RWPE2 (cell line): ENCODE measurements around the gene PIK3R5.

Experiments
- ATAC-seq: fragments of 200-7000 bp; cut with Tn5 transposase; 3 replicates; pipeline ENCODE4 v1.9.1; 2021; ENCODE audit warnings: low read depth
- DNase-seq: peaks from one replicate; pipeline ENCODE4 v3.0.0-alpha.2; 2020; ENCODE audit warnings: low spot score
- H3K27ac ChIP-seq: fragments of 450-650 bp; 2 replicates; pipeline ENCODE4 v1.5.1; 2017; ENCODE audit warnings: mild to moderate bottlenecking; ENCODE audit not compliant: poor library complexity, severe bottlenecking
- H3K27me3 ChIP-seq: fragments of 250-450 bp; sonication (Bioruptor Pico); 2 replicates; pipeline ENCODE4 v1.5.1; 2021; ENCODE audit warnings: mild to moderate bottlenecking, moderate library complexity; ENCODE audit not compliant: insufficient read depth, poor library complexity, severe bottlenecking
- H3K36me3 ChIP-seq: fragments of 250-450 bp; sonication (Bioruptor Pico); 2 replicates; pipeline ENCODE4 v1.5.1; 2020; ENCODE audit warnings: low read depth, mild to moderate bottlenecking, moderate library complexity
- H3K4me1 ChIP-seq: fragments of 250-450 bp; sonication (Bioruptor Pico); 2 replicates; pipeline ENCODE4 v1.5.1; 2021; ENCODE audit warnings: mild to moderate bottlenecking, moderate library complexity; ENCODE audit not compliant: insufficient read depth, poor library complexity, severe bottlenecking
- H3K4me3 ChIP-seq: fragments of 250-450 bp; sonication (Bioruptor Pico); 2 replicates; pipeline ENCODE4 v1.5.1; 2021; ENCODE audit warnings: mild to moderate bottlenecking, moderate library complexity; ENCODE audit not compliant: severe bottlenecking
- H3K9me3 ChIP-seq: fragments of 250-450 bp; sonication (Bioruptor Pico); 2 replicates; pipeline ENCODE4 v1.5.1; 2021; ENCODE audit warnings: mild to moderate bottlenecking, moderate library complexity; ENCODE audit not compliant: severe bottlenecking
- TF ChIP-seq, protein P1 (sequence below): fragments of 450-650 bp; IDR thresholded peaks from one replicate; pipeline ENCODE4 v1.5.1; 2017; ENCODE audit warnings: mild to moderate bottlenecking, moderate library complexity; ENCODE audit not compliant: poor library complexity, severe bottlenecking

Gene PIK3R5

DNA sequence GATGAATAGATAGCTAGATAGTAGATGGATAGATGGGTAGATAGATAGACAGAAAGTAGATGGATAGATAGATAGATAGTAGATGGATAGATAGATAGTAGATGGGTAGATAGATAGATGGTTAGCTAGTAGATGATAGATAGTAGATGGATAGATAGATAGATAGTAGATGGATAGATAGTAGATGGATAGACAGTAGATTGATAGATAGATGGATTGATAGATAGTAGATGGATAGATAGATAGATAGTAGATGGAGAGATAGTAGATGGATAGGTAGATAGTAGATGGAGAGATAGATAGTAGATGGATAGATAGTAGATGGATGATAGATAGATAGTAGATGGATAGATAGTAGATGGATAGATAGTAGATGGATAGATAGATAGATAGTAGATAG lies 40.4 kb downstream of the PIK3R5 start:
- Histone ChIP-seq H3K9me3 (peaks cover 15% of the 10 kb centered on the region), H3K27ac (no peak overlapping the region), H3K4me1 (peaks cover 12% of the 10 kb centered on the region), H3K4me3 (no peak overlapping the region), H3K27me3 (no peaks in the 10 kb centered on the region), H3K36me3 (no peaks in the 10 kb centered on the region)
- DNase-seq (no peak), ATAC-seq (no peak)
- TF ChIP-seq, protein P1, sequence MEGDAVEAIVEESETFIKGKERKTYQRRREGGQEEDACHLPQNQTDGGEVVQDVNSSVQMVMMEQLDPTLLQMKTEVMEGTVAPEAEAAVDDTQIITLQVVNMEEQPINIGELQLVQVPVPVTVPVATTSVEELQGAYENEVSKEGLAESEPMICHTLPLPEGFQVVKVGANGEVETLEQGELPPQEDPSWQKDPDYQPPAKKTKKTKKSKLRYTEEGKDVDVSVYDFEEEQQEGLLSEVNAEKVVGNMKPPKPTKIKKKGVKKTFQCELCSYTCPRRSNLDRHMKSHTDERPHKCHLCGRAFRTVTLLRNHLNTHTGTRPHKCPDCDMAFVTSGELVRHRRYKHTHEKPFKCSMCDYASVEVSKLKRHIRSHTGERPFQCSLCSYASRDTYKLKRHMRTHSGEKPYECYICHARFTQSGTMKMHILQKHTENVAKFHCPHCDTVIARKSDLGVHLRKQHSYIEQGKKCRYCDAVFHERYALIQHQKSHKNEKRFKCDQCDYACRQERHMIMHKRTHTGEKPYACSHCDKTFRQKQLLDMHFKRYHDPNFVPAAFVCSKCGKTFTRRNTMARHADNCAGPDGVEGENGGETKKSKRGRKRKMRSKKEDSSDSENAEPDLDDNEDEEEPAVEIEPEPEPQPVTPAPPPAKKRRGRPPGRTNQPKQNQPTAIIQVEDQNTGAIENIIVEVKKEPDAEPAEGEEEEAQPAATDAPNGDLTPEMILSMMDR, result no peak

DNA sequence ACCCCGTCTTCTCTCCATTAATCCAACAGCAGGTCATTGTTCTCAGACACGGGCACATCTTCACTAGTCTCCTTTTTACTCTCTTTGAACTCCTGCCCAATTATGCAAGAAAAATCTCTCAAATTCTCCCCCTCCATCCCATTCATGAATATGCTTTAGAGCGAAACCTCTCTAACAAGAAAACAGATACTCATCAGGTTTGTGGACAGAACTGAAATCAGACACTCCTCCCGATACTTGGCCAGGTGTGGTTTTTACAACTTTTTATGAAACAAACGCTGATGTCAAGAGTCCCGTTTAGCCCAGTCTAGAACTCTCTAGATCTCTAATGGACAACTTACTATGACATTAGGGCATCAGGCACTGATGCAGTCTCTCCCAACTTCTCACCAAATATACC lies 40.9 kb downstream of the PIK3R5 start:
- no peak overlapping the region for H3K27ac ChIP-seq
- no peak overlapping the region for H3K4me3 ChIP-seq
- peaks cover 15% of the 10 kb centered on the region for H3K9me3 ChIP-seq

DNA sequence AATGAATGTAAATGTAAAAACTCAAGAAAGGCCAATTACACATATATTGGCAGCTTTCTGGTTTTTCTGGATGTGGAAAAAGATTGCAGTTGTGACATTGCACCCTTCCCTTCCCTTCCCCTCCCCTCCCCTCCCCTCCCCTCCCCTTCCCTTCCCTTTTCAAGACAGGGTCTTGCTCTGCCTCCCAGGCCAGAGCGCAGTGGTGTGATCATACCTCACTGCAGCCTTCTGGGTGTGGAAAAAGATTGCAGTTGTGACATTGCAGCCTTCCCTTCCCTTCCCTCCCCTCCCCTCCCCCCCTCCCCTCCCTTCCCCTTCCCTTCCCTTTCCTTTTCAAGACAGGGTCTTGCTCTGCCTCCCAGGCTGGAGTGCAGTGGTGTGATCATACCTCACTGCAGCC lies 41.7 kb downstream of the PIK3R5 start:
- H3K36me3 ChIP-seq, result no peaks in the 10 kb centered on the region
- H3K27ac ChIP-seq, result no peak overlapping the region
- peaks cover 12% of the 10 kb centered on the region for H3K9me3 ChIP-seq
- no peak overlapping the region for H3K4me3 ChIP-seq
- peaks cover 12% of the 10 kb centered on the region for H3K4me1 ChIP-seq
- ATAC-seq (no peak), DNase-seq (no peak)
- TF ChIP-seq, protein P1, result no peak
- no peaks in the 10 kb centered on the region for H3K27me3 ChIP-seq

More for the DNA sequence above, 40.9 kb downstream of the PIK3R5 start:
- H3K27me3 ChIP-seq, result no peaks in the 10 kb centered on the region
- ATAC-seq (no peak), DNase-seq (no peak)
- no peaks in the 10 kb centered on the region for H3K36me3 ChIP-seq
- H3K4me1 ChIP-seq, result peaks cover 12% of the 10 kb centered on the region
- TF ChIP-seq, protein P1, result no peak

GRCh38 chr17:8922928-8923327 lies 42.6 kb downstream of the PIK3R5 start:
- no peak overlapping the region for H3K4me3 ChIP-seq
- H3K4me1 ChIP-seq, result peaks cover 12% of the 10 kb centered on the region
- TF ChIP-seq, protein P1, result no peak
- DNase-seq (no peak), ATAC-seq (no peak)
- peaks cover 7% of the 10 kb centered on the region for H3K9me3 ChIP-seq
- H3K27me3 ChIP-seq, result no peaks in the 10 kb centered on the region
- H3K36me3 ChIP-seq, result no peaks in the 10 kb centered on the region
- H3K27ac ChIP-seq, result peak overlapping the region; percentile 90

DNA sequence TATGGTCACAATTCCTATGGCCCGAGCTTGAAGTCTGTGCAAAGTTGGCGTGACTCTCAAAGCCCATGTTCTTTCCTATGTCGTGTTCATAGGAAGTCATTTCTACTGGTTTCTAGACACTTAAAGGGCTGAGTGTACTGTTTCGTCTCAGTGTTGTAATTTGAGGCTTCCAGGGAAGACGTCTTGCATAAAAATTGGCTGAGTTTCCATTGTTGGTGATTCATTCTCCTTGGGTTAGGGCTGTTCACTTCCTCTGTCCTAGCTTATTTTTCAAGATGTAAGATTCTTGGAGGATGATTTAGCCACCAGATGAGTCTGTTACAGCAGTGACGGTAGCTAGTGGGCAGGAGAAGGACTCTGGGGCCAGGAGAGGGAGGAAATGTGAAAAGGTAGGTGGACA lies 43.1 kb downstream of the PIK3R5 start:
- TF ChIP-seq, protein P1, result no peak
- H3K27ac ChIP-seq, result peak overlapping the region; percentile 90

More for the DNA sequence above, 43.1 kb downstream of the PIK3R5 start:
- peak; percentile 95 for ATAC-seq
- H3K4me1 ChIP-seq, result peaks cover 12% of the 10 kb centered on the region
- H3K36me3 ChIP-seq, result no peaks in the 10 kb centered on the region
- peaks cover 5% of the 10 kb centered on the region for H3K9me3 ChIP-seq
- no peak overlapping the region for H3K4me3 ChIP-seq
- H3K27me3 ChIP-seq, result no peaks in the 10 kb centered on the region
- no peak for DNase-seq
